DND-41 (cell line): Measurements from ENCODE around the gene HOXA3.

Source experiments
- ATAC-seq: fragments of 200-7000 bp; cut with Tn5 transposase; 3 replicates; pipeline ENCODE4 v1.9.1; 2021; ENCODE audit warnings: low read depth; ENCODE audit not compliant: insufficient read depth
- DNase-seq: peaks from one replicate; pipeline ENCODE4 v3.0.0-alpha.2; 2020
- H2AFZ ChIP-seq: 2 replicates; pipeline ENCODE4 v1.6.0; 2012; ENCODE audit warnings: low read depth, low read length
- H3K27ac ChIP-seq: 2 replicates; pipeline ENCODE4 v1.5.1; 2012; ENCODE audit warnings: low read length, inconsistent platforms
- H3K27me3 ChIP-seq: fragments of 200-600 bp; sonication (generic); 2 replicates; pipeline ENCODE4 v1.6.0; 2012; ENCODE audit warnings: low read length, mild to moderate bottlenecking, inconsistent platforms; ENCODE audit not compliant: insufficient read depth, poor library complexity
- H3K36me3 ChIP-seq: 2 replicates; pipeline ENCODE4 v1.5.1; 2012; ENCODE audit warnings: low read length, inconsistent platforms; ENCODE audit not compliant: insufficient read depth
- H3K4me1 ChIP-seq: 2 replicates; pipeline ENCODE4 v1.5.1; 2012; ENCODE audit warnings: mild to moderate bottlenecking, low read length; ENCODE audit not compliant: insufficient read depth
- H3K4me2 ChIP-seq: 2 replicates; pipeline ENCODE4 v1.6.0; 2012; ENCODE audit warnings: mild to moderate bottlenecking, moderate library complexity, low read length, inconsistent platforms; ENCODE audit not compliant: insufficient read depth
- H3K4me3 ChIP-seq, 2 experiments: fragments of 200-600 bp in 1 of 2; shearing (Covaris generic) in 1 of 2; 2 replicates each; pipeline ENCODE4 v1.5.1; 2012 to 2016; ENCODE audit warnings: inconsistent platforms in 2 of 2, low read length in 2 of 2, mild to moderate bottlenecking in 2 of 2, low read depth in 1 of 2, moderate library complexity in 1 of 2
- H3K79me2 ChIP-seq: 2 replicates; pipeline ENCODE4 v1.6.0; 2012; ENCODE audit warnings: low read length, inconsistent platforms; ENCODE audit not compliant: insufficient read depth
- H3K9ac ChIP-seq: 2 replicates; pipeline ENCODE4 v1.6.0; 2012; ENCODE audit warnings: low read depth, mild to moderate bottlenecking, inconsistent platforms, low read length, moderate library complexity
- H3K9me3 ChIP-seq: 2 replicates; pipeline ENCODE4 v1.5.1; 2012; ENCODE audit warnings: low read length, moderate library complexity, mild to moderate bottlenecking, inconsistent platforms; ENCODE audit not compliant: insufficient read depth, severe bottlenecking
- H4K20me1 ChIP-seq: 2 replicates; pipeline ENCODE4 v1.6.0; 2012; ENCODE audit warnings: low read length; ENCODE audit not compliant: insufficient read depth
- EZH2 ChIP-seq: IDR thresholded peaks from 3 replicates; pipeline ENCODE4 v1.6.1; 2012; ENCODE audit warnings: borderline replicate concordance, low read depth, mild to moderate bottlenecking, moderate library complexity, low read length, inconsistent platforms; ENCODE audit not compliant: severe bottlenecking
- TF ChIP-seq, protein P1 (sequence below): IDR thresholded peaks from 2 replicates; pipeline ENCODE4 v1.5.1; 2012; ENCODE audit warnings: borderline replicate concordance, low read length, moderate library complexity, mild to moderate bottlenecking; ENCODE audit not compliant: poor library complexity, severe bottlenecking; ENCODE audit errors: extremely low read depth

HOXA3 gene

DNA sequence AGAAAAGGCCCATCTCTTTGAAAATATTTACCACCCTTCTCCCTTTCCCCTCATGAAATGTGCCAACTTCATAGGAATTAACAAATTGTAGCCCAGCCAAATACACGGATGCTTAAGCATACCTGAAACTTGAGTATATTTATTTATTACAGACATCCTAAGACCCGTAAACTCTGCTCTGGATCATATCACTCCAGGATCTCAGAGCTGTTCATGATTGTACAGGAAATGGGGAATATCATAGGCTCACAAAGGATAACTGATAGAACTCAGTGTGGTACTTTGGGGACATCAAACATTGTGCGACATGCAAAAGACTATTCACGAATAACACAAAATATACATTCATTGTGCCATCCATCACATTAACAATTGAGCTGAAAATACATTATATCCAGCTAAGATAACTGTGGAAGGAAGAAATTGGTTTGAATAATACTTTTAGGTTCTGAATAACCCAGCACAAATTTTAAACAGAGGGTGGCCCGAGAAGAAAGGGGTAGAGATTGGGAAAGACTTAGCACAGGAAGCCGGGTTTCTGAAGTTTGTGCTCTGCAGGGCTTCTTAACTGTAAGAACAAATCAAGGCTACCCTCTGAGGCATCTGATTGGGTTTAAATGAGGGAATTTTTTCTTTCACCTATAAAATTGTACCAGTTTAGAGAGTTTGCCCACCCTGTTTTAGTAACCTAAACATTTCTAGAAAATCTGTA is 59.0 kb downstream of the HOXA3 start:
- H3K9ac ChIP-seq, result no peak overlapping the region
- ATAC-seq, result no peak
- no peaks in the 10 kb centered on the region for H3K9me3 ChIP-seq
- H4K20me1 ChIP-seq, result no peaks in the 10 kb centered on the region
- H3K36me3 ChIP-seq, result no peaks in the 10 kb centered on the region
- H3K4me2 ChIP-seq, result no peak overlapping the region
- no peak overlapping the region for H3K4me3 ChIP-seq
- DNase-seq, result no peak
- TF ChIP-seq, protein P1, sequence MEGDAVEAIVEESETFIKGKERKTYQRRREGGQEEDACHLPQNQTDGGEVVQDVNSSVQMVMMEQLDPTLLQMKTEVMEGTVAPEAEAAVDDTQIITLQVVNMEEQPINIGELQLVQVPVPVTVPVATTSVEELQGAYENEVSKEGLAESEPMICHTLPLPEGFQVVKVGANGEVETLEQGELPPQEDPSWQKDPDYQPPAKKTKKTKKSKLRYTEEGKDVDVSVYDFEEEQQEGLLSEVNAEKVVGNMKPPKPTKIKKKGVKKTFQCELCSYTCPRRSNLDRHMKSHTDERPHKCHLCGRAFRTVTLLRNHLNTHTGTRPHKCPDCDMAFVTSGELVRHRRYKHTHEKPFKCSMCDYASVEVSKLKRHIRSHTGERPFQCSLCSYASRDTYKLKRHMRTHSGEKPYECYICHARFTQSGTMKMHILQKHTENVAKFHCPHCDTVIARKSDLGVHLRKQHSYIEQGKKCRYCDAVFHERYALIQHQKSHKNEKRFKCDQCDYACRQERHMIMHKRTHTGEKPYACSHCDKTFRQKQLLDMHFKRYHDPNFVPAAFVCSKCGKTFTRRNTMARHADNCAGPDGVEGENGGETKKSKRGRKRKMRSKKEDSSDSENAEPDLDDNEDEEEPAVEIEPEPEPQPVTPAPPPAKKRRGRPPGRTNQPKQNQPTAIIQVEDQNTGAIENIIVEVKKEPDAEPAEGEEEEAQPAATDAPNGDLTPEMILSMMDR, result no peak
- no peak for TF ChIP-seq EZH2
- H3K27me3 ChIP-seq, result peaks cover 11% of the 10 kb centered on the region
- H3K4me1 ChIP-seq, result no peaks in the 10 kb centered on the region
- H3K79me2 ChIP-seq, result no peaks in the 10 kb centered on the region
- no peak overlapping the region for H3K27ac ChIP-seq
- H2AFZ ChIP-seq, result no peak overlapping the region

DNA sequence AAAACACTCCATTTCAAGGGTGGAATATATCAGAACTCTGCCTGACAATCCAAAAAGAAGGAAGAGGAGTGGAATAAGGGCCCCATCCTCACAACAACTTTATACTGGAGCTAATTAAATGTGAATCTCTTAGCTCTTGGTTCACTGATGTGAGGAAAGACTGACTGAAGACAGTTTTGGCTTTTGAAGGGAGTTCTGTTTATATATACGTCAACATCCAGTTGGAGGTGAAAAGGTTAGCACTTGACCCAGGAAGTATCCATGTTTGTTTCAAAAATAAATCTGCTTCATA is 59.6 kb downstream of the HOXA3 start:
- H4K20me1 ChIP-seq, result no peaks in the 10 kb centered on the region
- no peak overlapping the region for H3K4me2 ChIP-seq
- no peak overlapping the region for H3K4me3 ChIP-seq
- no peak for ATAC-seq
- no peak overlapping the region for H2AFZ ChIP-seq
- H3K4me1 ChIP-seq, result no peaks in the 10 kb centered on the region
- peaks cover 11% of the 10 kb centered on the region for H3K27me3 ChIP-seq
- no peak overlapping the region for H3K27ac ChIP-seq
- no peaks in the 10 kb centered on the region for H3K9me3 ChIP-seq
- H3K36me3 ChIP-seq, result no peaks in the 10 kb centered on the region
- DNase-seq, result no peak
- H3K9ac ChIP-seq, result no peak overlapping the region
- H3K79me2 ChIP-seq, result no peaks in the 10 kb centered on the region
- TF ChIP-seq EZH2, result no peak
- TF ChIP-seq, protein P1, result no peak

DNA sequence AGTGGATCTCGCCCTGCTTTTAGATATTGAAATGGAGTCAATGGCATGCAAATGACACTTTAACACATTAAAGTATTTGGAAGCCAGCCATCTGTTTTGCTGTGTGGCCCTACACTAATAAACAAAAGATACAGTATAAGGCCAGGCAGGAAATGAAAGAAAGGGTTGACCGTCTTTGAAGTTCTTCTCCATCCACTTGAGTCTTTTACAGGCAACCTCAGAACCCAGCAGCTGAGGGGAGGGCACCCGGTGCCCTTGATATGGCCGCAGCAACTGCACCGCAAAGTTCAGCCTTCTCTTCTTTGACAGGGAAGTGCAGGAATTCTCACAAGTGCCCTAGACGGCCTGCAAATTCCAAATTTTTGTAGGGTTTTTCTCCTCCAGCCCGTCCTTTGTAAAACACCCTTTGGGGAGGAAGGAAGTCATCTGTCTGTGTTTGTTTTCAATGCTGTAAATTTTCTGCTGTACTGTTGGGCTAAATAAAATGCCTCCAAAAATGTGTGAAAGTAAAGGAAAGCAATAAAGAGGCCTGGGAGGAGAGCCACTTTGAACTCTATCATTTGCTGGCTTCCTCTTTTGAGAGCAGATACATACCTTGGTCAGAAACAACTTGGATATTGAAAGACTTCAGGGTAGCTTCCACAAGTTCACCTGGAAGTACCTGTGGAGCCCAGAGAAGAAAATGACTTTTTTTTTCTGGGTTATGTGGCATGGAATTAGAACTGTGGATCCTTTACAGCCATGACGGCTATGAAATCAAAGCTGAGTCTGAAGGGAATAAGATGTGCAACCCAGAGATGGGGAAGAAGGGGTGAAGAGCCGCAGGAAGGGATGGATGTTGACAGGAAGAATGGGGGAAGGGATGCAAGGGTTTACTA is 60.2 kb downstream of the HOXA3 start:
- no peak for ATAC-seq
- Histone ChIP-seq H3K4me1 (no peaks in the 10 kb centered on the region), H3K4me2 (no peak overlapping the region)

DNA sequence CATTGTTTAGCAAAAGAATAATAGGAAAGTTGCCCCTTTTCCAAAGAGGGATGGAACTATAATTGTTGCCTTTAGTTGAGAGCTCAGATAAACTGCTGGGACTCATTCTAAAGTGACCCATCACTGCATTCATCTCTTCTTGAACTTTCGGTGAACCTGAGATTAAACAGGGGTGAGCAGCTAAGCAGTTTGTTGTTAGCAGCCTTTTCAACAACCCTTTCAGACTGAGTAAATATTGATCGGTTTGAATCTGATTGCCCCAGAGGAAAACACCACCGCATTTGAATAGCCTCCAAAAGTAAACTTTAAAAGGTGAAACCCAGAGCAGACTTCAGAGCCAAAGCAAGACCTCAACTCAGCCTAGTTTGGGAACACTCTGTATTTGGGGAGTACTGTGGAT is 61.3 kb downstream of the HOXA3 start:
- H3K4me2 ChIP-seq, result no peak overlapping the region
- TF ChIP-seq, protein P1, result no peak
- TF ChIP-seq EZH2, result no peak
- DNase-seq (no peak), ATAC-seq (no peak)
- no peak overlapping the region for H3K9ac ChIP-seq
- H2AFZ ChIP-seq, result no peak overlapping the region
- peaks cover 11% of the 10 kb centered on the region for H3K27me3 ChIP-seq
- no peaks in the 10 kb centered on the region for H3K4me1 ChIP-seq
- H3K79me2 ChIP-seq, result no peaks in the 10 kb centered on the region
- H3K27ac ChIP-seq, result no peak overlapping the region
- H3K36me3 ChIP-seq, result no peaks in the 10 kb centered on the region
- H3K4me3 ChIP-seq, result no peak overlapping the region
- no peaks in the 10 kb centered on the region for H3K9me3 ChIP-seq
- H4K20me1 ChIP-seq, result no peaks in the 10 kb centered on the region

More for the DNA sequence above, 60.2 kb downstream of the HOXA3 start:
- Histone ChIP-seq H3K4me3 (no peak overlapping the region), H3K79me2 (no peaks in the 10 kb centered on the region), H3K36me3 (no peaks in the 10 kb centered on the region), H4K20me1 (no peaks in the 10 kb centered on the region), H2AFZ (no peak overlapping the region), H3K27me3 (peaks cover 11% of the 10 kb centered on the region), H3K27ac (no peak overlapping the region), H3K9me3 (no peaks in the 10 kb centered on the region), H3K9ac (no peak overlapping the region)
- no peak for TF ChIP-seq EZH2
- DNase-seq, result no peak
